GM13977 (cell line): ENCODE data around the gene MYEF2.

Experiments used
- DNase-seq: peaks from one replicate; pipeline ENCODE4 v3.0.0; 2012; ENCODE audit warnings: low spot score
- in situ Hi-C: fragments of 300-500 bp; cut with MboI; formaldehyde crosslinking; loops from one replicate; pipeline ENCODE4 v1.12.0; 2022; ENCODE audit warnings: low sequenced_read_pairs, low pct_unique_long_range_greater_than_20kb, mixed read lengths, inconsistent platforms; ENCODE audit not compliant: unreplicated experiment
- TF ChIP-seq, protein P1 (sequence below): IDR thresholded peaks from 2 replicates; pipeline ENCODE4 v1.5.1; 2012; ENCODE audit warnings: mild to moderate bottlenecking, control low read depth; ENCODE audit not compliant: insufficient read depth; ENCODE audit errors: extremely low read depth, missing control alignments

The MYEF2 gene

DNA sequence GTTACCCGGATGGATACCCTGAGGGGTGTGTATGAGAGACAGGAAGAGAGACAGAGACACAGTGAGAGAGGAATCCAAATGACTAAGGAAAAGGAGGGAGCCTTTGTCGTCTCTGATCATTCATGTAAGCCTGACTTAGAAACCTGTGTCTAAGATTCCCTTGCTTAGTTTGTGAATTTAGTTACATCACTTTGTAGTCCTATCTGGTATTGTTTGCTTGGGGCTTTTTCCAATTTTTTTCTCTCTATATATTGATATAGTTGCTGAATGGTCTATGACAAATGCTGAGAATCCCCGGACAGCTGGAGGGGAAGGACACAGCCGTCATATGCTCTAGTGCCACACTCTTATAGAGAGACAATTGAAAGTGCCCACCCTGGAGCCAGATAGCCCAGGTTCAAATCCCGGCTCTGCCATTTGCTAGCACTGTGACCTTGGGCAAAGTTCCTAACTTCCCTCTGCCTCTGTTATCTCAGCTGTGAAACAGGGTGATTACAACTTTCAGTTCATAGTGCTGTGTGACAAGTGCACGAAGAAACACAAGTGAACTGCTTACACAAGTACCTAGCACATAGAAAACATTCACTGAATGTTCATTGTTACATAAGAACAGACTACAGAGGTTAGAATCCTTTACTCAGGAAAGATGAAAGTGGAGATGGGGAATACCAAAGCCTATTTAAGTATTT, 51.3 kb downstream of the MYEF2 start:
- TF ChIP-seq, protein P1, sequence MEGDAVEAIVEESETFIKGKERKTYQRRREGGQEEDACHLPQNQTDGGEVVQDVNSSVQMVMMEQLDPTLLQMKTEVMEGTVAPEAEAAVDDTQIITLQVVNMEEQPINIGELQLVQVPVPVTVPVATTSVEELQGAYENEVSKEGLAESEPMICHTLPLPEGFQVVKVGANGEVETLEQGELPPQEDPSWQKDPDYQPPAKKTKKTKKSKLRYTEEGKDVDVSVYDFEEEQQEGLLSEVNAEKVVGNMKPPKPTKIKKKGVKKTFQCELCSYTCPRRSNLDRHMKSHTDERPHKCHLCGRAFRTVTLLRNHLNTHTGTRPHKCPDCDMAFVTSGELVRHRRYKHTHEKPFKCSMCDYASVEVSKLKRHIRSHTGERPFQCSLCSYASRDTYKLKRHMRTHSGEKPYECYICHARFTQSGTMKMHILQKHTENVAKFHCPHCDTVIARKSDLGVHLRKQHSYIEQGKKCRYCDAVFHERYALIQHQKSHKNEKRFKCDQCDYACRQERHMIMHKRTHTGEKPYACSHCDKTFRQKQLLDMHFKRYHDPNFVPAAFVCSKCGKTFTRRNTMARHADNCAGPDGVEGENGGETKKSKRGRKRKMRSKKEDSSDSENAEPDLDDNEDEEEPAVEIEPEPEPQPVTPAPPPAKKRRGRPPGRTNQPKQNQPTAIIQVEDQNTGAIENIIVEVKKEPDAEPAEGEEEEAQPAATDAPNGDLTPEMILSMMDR, result no peak
- no peak for DNase-seq
- in situ Hi-C loops, result no loop called here

DNA sequence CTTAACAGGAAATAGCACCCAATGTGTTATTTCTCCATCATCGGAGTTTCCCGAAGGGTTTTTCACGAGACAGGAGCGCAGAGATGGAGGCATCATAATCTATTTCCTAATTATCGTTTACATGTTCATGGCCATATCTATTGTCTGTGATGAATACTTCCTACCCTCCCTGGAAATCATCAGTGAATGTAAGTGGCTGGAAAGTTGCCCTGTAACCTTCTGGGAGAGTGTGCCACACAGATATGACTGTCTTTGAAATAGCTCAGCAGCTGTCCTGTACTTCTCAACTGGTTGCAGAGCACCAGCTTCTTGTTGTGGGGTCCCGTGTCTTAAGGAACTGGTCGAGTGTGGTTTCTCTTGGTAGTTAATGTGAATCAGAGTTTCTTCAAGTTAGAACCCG, 56.2 kb downstream of the MYEF2 start:
- in situ Hi-C loops, result no loop called here
- no peak for DNase-seq
- TF ChIP-seq, protein P1, result no peak

DNA sequence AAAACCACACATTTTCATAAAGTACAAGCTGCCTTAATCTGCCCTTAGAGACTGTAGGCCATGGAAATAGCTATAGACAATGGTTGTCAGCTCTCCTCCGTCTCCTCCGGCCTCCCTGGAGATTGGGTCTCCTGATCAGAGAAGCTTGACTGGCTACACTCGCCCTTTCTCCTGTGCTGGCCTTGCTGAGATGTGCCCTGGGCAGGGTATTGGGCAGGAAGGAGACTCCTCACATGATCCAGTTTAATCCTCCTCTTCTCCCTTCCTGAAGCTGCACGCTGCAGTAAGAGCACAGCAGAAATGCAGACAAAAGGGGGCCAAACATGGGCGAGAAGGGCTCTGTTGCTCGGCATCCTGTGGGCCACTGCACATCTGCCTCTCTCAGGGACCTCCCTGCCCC, 57.4 kb downstream of the MYEF2 start, which contains the start of gene SLC24A5:
Gene SLC24A5, plus strand, starts transcription at position 246 of the 400 bp plus-strand sequence. Its CDS starts 55 bp downstream, at position 301.
- in situ Hi-C loops, result no loop called here
- TF ChIP-seq, protein P1, result no peak
- no peak for DNase-seq

DNA sequence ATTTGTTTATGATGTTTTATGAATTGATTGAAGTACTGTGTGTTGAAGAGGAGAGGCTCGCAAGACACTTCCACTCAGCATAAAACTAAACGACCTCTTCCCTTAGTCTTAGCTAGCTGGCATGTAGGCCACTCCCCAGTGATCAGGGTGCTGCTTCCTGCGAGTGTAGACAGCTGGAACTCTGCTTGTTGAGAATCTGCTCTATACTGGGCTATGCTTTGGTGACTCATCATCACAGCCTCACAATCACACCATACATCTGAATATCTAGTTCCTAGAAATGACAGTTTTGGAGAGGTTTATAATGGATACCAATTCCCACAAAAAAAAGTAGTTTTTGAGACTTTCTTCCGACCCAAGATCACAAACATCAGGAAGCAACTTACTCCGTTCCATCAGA, 58.8 kb downstream of the MYEF2 start:
- TF ChIP-seq, protein P1, result no peak
- DNase-seq, result no peak
- in situ Hi-C loops, result no loop called here

DNA sequence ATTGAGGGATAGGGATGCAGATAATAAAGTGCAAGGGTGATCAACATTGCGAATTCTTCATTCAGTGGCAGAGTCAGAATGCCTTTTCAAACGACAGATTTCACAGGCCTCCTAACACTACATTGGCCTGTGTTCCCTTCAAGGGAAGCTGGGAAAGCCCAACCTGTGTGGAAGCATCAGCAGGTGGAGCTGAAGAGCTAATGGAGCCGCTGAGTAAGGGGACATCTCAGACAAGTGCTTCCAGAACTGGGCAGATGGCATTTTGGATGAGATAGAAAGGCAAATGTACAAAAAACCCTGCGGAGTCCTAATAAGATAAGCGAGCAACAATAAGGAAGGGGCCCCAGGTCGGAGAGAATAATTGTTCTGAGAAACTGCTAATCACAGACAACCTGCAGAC, 65.9 kb downstream of the MYEF2 start:
- TF ChIP-seq, protein P1, result peak; percentile 57
- DNase-seq, result no peak
- in situ Hi-C loops, result no loop called here

DNA sequence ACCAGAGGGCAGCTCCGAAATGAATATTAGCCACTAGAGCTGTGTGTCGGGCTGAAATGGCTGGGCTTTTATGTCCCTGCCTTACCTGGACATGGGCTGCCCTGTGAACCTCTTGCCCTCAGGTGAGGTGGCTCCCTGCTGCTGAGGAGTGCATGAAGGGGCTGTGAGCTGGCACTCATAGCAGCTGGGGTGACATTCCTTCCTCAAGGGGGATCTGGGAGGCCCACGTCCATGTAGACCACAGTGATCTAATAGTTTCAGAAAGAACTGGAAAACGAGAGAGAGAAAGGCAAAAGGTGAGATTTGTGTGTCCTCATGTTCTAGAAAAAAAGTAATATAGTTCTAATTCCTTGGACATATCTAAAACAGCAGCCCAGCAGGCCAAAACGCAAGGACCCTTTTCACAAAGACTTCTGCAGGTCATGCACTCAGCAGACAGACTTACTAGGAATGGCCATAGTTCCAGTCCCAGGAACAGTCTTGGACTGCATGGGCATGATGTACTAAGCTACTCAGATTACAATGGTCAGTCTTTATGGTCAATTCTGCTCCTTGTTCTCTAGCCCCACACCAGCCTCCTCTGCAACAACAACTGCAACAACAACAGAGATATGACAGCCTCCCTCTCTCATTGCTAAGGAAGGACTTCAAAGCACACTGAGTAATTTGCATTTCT, 68.1 kb downstream of the MYEF2 start:
- in situ Hi-C loops, result no loop called here
- DNase-seq, result no peak
- TF ChIP-seq, protein P1, result no peak
